GM18498 (cell line): ENCODE data around the gene RFPL1.
"Not testable (repeated sequence)": the region's sequence is repeated elsewhere in the genome, so short reads cannot be mapped to it uniquely, and the experiment has no call there.

Source experiments
- ATAC-seq: cut with Tn5 transposase; IDR thresholded peaks from one replicate; pipeline ENCODE4 v1.9.1; 2021; ENCODE audit warnings: mild to moderate bottlenecking, moderate library complexity; ENCODE audit not compliant: unreplicated experiment

The RFPL1 gene

DNA sequence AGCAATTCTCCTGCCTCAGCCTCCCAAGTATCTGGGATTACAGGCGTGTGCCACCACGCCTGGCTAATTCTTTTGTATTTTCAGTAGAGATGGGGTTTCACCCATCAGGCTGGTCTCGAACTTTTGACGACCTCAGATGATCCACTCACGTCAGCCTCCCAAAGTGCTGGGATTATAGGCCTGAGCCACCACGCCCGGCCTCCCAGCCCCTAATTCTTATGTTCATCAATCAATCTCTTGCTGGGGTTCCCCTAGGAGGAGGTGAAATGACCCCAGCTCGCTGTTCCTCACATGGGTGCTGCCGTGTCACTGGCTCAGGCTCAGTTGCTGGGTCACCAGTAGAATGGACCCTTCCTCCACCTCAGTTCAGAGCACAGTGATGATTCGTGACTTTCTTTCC lies at the start of gene RFPL1:
RFPL1 (plus strand) TSS at position 301 of the 400 bp plus-strand sequence.
- not testable (repeated sequence) for ATAC-seq

DNA sequence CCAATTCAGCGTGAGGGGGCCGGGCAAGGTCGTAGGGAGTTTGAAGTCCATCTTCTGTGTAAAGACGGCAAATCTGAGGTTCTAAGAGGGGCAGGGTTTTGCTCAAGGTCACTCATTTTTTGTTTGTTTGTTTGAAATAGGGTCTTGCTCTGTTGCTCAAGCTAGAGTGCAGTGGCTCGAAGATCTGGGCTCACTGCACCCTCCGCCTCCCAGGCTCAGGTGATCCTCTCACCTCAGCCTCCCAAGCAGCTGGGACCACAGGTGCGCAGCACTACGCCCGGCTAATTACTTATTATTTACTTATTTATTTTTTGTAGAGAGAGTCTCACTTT lies 49.7 kb upstream of the RFPL1 start:
- peak; percentile 5 for ATAC-seq

DNA sequence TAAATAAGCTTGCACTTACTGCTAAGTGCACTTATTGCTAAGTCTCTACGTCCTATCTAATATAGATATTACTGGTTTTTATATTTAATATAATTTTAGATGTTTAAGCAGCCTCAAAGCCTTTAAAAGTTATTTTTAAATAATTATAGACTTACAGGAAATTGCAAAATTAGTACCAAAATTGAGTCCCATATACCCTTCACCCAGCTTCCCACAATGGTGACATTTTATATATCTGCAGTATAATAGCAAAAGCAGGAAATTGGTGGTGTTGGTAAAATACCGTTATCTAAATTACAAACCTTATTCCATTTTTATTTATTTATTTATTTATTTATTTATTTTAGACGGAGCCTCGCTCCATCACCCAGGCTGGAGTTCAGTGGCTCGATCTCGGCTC lies 48.1 kb upstream of the RFPL1 start:
- no peak for ATAC-seq

DNA sequence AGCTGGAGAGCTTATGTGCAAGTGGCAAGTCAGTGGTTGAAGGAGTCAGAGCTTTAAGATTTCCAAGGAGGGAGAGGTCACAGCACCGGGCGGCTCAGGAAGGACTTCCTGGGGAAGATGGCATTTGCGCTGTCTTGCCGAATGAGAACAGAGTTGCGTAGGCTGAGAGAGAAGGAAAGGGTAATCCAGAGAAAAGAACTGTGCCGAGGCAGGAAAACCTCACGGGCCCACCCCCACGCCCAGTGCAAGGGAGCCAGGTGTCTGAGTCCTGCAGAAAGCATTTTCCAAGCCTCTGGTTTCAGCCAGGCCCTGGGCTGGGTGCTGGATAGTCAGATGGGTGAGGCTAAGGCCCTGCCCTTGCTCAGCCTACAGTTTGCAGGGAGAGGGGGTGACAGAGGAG lies 46.8 kb upstream of the RFPL1 start:
- no peak for ATAC-seq

DNA sequence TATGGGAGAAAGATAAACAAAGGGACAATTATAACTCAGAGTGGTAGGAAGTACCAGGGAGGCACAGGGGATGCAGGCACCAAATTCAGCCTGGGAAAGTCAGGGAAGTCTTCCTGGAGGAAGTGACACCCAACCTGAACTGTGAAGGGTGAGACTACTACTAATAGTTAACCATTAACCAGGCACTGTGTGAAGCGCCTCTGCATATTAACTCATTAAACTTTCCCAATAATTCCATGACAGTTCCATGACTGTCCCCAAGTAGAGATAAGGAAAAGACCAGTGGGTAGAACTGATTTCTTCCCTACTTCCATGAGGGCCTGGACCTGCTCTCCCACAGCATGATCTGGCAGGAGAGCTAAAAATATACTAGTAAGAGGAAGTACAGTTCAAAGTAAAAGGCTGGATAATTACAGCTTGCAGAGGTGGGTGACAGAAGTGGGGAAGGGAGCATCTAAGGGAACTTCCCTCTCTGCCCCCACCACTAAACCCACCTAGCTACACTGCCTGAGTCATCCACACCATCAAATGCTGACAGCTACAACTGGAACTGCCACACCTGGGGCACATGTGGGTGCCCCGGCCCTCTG lies 45.3 kb upstream of the RFPL1 start:
- no peak for ATAC-seq

DNA sequence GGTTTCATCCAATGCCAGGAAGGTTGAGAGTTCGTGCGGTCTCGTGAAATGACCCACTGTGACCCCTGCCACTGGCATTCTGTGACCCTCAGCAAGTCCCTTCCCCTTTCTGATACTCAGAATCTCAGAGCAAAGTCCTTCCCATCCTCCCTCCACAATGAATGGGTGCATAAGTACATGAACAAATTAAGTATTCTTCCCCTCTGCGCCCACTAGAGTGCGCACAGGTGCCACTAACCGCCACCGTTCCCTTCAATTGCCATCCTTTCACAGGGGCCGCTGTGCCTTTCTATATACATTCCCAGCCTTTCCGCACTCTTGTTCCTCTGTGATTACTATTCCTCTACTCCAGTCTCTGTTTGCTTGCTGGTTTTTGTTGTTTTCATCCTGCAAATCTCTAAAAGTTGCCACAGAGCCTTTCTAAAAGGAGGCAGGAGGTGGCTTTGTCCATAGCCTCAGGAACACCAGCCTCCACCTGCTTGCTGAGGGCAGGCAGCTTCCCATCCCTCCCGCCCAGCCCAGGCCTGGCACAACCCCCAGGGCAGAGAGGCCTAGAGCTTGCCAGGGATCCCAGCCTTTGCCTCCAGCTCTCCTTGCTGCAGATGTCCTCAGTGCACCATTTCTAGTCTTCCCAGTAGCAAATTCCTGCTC lies 43.3 kb upstream of the RFPL1 start:
- ATAC-seq: peak; percentile 69

DNA sequence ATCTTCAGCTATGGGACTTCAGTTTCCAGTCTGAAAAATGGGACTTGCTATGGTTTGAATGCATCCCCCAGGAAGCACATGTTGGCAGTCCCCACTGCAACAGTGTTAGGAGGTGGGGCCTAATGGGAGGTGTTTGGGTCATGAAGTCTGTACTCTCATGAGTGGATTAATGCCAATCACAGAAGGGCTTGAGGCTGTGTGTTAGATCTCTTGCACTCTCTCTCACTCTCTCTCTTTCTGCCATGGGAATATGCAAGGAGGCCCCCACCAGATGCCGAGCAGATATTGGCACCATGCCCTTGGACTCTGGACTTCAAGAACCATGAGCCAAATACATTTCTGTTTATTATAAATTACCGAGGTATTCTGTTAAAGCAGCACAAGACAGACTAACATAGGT lies 42.3 kb upstream of the RFPL1 start:
- no peak for ATAC-seq

DNA sequence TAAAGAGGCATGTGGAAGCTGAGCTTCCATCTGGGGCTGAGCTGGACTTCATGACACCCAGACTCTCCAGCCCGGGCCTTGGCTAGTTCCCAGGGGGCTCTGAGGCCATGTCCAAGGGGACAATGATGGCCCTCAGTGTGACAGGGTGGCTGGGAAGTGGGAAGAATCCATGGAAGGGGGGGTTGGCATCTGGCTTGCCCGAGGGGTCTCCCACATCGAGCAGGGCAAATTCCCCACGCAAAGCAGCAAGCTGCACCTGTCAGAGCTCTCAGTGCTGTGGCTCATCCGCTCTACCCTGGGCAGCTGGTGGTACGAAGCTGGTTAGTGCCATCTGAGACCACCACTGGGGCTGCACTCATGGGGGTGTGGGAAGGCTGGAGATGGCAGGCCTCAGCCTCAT lies 40.6 kb upstream of the RFPL1 start:
- ATAC-seq: no peak

DNA sequence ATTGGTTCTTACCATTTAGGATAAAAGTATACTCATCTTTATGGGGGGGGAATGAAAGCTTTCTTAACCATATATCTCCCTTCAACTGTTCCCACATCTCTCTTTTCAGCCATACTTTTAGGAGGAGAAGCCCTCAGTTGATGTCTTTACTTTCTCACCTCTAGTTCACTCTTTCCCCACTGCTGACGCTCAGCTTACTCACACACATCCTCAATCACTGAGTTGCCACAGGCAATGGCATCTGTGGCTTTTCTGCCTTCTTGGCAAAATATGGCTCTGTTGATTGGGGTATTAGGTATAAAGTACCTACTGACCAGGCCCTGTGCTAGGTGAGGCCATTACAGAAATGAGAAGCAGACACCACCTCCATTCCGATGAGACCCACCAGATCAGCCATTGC lies 37.8 kb upstream of the RFPL1 start:
- ATAC-seq: no peak

DNA sequence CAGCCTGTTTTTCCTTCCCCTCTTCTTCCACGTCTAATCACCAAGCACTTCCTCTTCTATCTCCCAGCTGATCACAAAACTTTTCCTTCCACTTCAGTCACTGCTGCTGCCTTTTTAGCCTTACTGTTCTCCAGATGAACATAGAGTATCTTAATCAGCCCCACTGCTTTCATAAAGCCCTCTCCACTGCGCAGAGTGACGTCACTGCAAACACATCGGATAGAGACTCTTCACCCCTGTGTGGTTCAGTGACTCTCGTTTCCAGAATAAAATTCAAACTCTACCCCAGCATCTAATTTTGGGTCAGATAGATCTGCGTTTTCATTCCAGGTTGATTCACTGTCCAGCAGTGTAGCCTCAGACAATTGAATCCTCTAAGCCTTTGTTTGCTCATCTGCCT lies 36.8 kb upstream of the RFPL1 start:
- ATAC-seq: not testable (repeated sequence)

DNA sequence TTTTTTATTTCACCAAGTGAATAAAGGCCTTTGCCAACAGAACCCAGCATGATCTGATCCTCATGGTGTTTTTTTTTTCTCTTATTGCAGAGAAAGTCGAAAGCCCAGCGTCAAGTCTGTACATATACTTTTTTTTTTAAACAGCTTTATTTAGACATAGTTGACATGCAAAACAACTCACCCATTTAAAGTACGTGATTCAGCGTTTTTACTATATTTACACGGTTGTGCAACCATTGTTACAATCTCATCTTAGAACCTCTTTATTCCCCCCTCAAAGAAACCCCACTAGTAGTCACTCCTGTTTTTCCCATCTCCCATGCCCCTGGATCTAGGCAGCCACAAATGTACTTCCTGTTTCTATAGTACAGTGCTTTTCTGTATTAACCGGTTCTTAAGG lies 29.4 kb upstream of the RFPL1 start:
- no peak for ATAC-seq

DNA sequence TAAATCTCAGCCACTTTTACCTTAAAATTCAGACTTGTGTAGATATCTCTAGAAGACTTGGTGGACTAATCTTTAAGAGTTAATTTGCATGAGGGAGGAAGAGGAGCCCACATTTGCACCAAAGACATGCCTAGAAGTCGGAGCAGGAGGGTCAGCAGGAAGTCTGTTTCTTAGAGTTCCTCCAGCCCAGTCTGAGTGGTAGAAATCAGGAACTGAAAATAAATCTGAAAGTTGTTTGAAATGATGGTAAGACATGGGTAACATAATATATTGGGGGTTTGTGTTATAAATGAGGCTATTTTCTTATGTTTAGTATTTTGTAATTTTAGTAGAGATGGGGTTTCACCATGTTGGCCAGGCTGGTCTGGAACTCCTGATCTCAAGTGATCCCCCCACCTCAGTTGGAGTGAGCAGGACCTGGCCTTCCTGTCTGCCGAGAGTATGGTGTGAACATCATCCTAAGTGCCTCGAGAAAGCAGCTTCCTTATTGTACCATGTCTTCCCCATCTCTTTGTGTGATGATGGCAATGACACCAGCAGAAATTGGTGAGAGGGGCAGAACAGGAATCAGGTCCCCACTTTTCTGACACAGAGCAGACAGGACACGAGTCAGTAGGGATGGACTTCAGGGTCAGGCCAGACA lies 26.7 kb upstream of the RFPL1 start:
- ATAC-seq: peak; percentile 62

DNA sequence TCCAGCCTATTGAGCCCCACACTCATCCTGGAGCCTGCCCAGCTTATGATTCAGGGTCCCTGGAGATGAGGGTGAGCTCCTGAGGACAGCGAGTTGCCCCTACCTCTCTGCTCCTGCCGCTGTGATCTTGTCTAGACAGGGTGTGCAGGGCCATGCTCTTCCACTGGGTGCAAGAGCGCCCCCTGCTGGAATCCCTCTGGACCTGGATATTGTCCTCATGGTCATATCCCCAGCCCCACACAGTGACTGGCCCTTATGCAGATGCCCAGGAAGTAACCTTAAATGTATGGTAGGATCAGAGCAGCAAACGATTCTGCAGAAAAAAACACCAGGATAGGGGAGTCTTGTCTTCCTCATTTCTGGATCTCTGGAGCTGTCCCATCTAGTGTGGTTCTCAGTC lies 25.6 kb upstream of the RFPL1 start:
- not testable (repeated sequence) for ATAC-seq

DNA sequence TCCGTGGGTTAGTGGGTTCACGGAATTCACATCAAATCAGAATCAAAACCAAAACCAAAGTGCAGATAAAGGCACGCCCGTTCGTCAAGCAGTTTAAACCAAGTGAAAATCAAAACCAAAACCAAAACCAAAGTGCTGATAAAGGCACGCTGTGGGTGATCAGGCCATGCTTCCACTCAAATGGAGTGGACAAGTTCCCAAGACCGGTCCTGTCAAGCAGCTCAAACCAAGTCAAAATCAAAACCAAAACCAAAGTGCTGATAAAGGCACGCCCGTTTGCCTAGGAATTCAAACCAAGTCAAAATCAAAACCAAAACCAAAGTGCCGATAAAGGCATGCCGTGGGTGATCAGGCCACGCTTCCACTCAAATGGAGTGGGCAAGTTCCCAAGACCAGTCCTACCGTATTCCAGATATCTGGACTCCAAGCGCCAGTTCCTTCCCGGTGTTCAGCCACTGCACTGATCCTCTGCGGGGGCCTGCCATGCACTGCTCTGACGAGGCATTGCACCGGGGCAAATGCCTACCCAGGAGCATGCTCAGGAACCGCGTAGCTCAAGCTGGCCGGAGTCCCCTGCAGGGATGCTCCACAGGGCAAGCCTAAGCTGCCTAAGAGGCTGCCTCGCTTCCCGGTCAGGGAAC lies 23.3 kb upstream of the RFPL1 start:
- not testable (repeated sequence) for ATAC-seq

DNA sequence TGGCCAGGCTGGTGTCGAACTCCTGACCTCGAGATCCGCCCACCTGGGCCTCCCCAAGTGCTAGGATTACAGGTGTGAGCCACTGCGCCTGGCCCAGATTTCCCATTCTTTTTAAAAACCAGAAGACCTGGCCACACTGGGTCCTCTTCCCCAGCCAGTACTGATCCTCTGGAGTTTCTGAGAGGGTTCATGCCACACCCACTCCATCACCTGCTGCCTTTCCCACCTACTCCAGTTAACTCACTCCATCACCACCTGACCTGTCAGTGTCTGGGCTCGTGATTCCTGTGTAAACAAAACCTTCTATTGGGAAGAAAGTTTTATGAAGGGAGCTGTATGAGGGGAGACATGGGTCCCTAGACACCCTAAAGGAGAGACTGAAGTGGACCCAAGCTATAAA lies 19.7 kb upstream of the RFPL1 start:
- ATAC-seq: not testable (repeated sequence)

DNA sequence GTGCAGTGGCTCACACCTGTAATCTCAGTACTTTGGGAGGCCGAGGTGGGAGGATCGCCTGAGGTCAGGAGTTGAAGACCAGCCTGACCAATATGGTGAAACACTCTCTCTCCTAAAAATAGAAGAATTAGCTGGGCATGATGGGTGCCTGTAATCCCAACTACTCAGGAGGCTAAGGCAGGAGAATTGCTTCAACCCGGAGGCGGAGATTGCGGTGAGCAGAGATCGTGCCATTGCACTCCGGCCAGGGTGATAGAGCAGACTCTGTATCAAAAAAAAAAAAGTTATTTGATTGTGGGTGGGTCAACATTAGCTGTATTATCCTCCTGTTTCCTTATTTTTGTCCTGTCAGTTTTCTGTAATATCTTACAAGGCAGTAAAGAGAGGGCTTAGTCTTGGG lies 11.9 kb upstream of the RFPL1 start:
- ATAC-seq: no peak

DNA sequence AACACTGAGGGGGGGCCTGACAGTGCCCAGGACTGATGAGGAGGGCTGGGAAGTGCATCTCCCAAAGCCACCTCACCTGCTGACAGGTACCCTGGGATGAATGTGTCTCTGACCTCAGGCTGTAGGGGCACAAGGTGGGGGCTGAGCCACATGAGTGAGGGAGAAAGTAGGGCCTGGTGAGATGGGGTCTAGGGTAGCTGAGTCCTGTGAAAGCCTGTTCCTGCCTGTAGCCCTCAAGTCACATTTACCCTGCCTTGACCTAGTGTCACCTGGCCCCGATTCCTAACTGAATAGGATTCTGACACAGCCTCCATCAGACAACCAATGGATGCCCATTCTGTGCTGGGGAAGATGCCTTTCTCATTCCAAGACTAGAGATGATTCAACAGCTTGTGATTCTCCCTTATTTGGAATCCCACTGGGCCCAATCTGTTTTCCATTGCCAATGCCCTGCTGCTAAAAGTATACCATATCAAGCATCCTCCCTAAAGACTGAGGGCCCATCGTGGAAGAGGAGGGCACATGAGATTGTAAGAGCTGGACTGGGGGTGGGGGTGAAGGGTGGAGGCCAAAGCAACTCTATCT lies 11.1 kb upstream of the RFPL1 start:
- ATAC-seq: no peak

DNA sequence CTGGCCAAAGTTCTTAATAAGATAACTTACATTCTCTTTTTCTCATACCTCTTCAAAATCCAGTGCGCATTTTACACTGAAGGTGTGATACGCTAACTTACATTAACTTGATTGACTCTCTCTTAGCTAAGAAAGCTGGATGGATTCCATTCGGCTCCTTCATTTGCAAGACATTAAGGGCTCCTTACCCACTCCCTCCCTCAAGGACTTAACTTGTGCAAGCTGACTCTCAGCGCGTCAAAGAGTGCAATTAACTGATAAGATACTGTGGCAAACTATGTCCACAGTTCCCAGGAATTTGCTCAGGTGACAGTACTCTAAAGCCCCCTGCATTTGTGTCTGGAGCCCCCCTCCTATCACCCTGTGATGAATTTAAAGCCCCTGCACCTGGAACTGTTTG lies 6.4 kb upstream of the RFPL1 start:
- ATAC-seq: no peak

DNA sequence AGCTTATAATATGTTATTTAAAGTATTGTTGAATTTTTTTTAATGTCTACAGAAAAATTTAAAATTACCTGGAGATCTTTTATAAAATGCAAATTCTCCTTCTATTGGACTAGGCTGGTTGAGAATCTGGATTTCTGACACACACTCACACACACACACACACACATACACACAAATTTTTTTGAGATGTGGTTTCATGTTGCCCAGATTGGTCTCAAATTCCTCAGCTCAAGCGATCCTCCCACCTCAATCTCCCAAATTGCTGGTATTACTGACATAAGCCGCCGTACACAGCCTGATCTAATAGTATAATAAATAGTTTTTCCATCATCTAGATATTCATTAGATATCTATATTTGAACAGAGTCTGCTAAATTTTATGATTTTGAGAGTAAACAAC lies 4.5 kb upstream of the RFPL1 start:
- ATAC-seq: no peak

DNA sequence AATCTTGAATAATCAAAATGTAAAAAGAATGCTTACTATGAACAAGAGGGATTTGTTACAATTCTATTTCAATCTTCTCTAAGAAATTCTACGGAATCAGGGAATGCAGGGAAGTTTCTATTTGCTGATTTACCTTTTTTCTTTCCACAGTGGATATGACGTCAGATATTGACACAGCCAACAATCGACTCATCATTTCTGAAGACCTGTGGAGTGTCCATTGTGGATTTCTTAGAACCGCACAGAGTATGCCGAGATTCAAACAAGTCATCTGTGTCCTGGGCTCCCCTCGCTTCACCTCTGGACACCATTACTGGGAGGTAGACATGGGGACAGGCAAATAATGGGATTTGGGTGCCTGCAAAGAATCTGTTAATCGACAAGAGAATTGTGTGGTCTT lies 4.1 kb upstream of the RFPL1 start:
- no peak for ATAC-seq

DNA sequence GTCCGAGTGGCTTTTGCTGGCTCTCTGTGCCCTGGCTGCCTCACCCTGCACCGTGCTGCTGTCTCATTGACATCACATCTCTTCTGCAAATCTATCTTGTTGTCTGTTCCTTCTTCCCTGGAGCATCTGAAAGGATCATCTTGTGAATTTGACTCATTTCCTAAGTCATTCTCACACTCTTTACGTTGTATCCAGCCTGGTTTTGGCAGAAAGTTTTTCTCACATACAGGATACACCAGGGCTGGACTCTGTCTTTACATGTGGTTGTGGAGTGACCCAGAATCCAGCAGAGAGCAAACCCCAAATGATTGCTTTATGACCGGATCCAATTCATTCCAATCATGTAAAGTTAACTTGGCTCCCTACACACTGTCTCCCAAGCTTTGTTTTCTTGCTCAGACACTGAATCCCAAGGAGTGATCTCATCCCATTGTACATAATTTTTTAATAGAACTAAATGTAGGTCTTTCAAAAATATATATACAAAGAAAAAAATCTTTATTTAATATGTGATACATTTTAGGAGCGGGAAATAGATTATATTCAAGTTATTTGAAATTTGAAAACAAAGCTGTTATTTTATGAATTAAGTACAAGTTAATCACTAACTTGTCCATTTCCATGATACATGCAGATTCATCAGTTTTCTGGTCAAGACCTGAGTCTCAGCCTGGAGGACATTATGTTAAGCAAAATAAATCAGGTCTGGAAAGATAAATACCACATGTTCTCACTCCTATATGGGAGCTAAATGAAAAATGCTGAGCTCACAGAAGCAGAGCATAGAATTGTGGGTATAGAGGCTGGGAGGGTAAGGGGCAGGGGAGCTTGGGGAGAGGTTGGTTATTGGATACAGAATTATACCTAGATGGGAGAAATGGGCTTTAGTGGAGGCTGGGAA lies 2.9 kb upstream of the RFPL1 start:
- no peak for ATAC-seq
